PC-3 (cell line): ENCODE data around the gene DDX21. TPM values are rescaled to one million over a fixed set of nuclear protein-coding genes. Genes with fewer than 3 reads are reported as not detected.
A peak's percentile ranks its signal among the peaks of the same experiment; 100 is the strongest.

ENCODE experiments used
- ATAC-seq: fragments of 200-7000 bp; cut with Tn5 transposase; 2 replicates; pipeline ENCODE4 v1.9.1; 2020; ENCODE audit warnings: mild to moderate bottlenecking, moderate library complexity
- BruUV-seq: library from RNA; stranded (reverse); fragments of 400-500 nt; replicated peaks from 2 replicates; lab custom pipeline; 2021; lab: Mats Ljungman, UMichigan
- CTCF ChIA-PET: fragments of 300-600 bp; sonication (Branson Sonifier 250); formaldehyde crosslinking; loops from one replicate; lab custom pipeline; 2022; ENCODE audit warnings: antibody characterized with exemption; lab: Charles Lee
- POLR2A ChIA-PET: fragments of 300-600 bp; sonication (Branson Sonifier 250); formaldehyde crosslinking; loops from one replicate; lab custom pipeline; 2022; ENCODE audit warnings: antibody characterized with exemption; ENCODE audit not compliant: unreplicated experiment; lab: Charles Lee
- DNase-seq: peaks from one replicate; pipeline ENCODE4 v3.0.0-alpha.2; 2015
- H2AFZ ChIP-seq: fragments of 300-600 bp; sonication (generic); 2 replicates; pipeline ENCODE4 v1.6.0; 2016; ENCODE audit warnings: antibody characterized with exemption, low read length
- H3F3A ChIP-seq: fragments of 300-600 bp; sonication (generic); one replicate; pipeline ENCODE4 v1.6.0; 2017; ENCODE audit warnings: antibody characterized with exemption, low read length, control low read depth, mild to moderate bottlenecking; ENCODE audit not compliant: unreplicated experiment
- H3K27ac ChIP-seq: fragments of 300-600 bp; sonication (generic); 2 replicates; pipeline ENCODE4 v1.5.1; 2016; ENCODE audit warnings: mild to moderate bottlenecking, low read length
- H3K27me3 ChIP-seq: fragments of 300-600 bp; sonication (generic); 2 replicates; pipeline ENCODE4 v1.6.1; 2016; ENCODE audit warnings: low read length, mixed read lengths
- H3K36me3 ChIP-seq: fragments of 300-600 bp; sonication (generic); 2 replicates; pipeline ENCODE4 v1.6.1; 2016; ENCODE audit warnings: low read depth, mixed run types, low read length, mixed read lengths
- H3K4me1 ChIP-seq: fragments of 300-600 bp; sonication (generic); 2 replicates; pipeline ENCODE4 v1.5.1; 2016; ENCODE audit warnings: low read length; ENCODE audit not compliant: insufficient read depth
- H3K4me2 ChIP-seq: fragments of 300-600 bp; sonication (generic); 2 replicates; pipeline ENCODE4 v1.6.0; 2016; ENCODE audit warnings: low read length
- H3K4me3 ChIP-seq: fragments of 300-600 bp; sonication (generic); 2 replicates; pipeline ENCODE4 v1.5.1; 2016; ENCODE audit warnings: mild to moderate bottlenecking, low read length, mixed read lengths
- H3K79me2 ChIP-seq: fragments of 300-600 bp; sonication (generic); 2 replicates; pipeline ENCODE4 v1.6.1; 2017; ENCODE audit warnings: low read length, mixed read lengths
- H3K9ac ChIP-seq: fragments of 300-600 bp; sonication (generic); 2 replicates; pipeline ENCODE4 v1.6.0; 2016; ENCODE audit warnings: mild to moderate bottlenecking, low read length
- H3K9me2 ChIP-seq: fragments of 300-600 bp; sonication (generic); replicated peaks from 2 replicates; pipeline ENCODE4 v1.6.1; 2016; ENCODE audit warnings: mixed run types, low read length, mixed read lengths
- H3K9me3 ChIP-seq: fragments of 300-600 bp; sonication (generic); 2 replicates; pipeline ENCODE4 v1.6.1; 2016; ENCODE audit warnings: low read length, mixed read lengths
- H4K20me1 ChIP-seq: fragments of 300-600 bp; sonication (generic); 2 replicates; pipeline ENCODE4 v1.6.1; 2016; ENCODE audit warnings: low read length, mixed read lengths
- CTCF ChIP-seq: fragments of 300-600 bp; sonication (generic); conservative IDR thresholded peaks from 2 replicates; pipeline ENCODE4 v1.5.1; 2017; ENCODE audit warnings: antibody characterized with exemption, low read depth, mild to moderate bottlenecking, low read length
- EZH2 ChIP-seq: fragments of 300-600 bp; sonication (generic); IDR thresholded peaks from one replicate; pipeline ENCODE4 v1.6.1; 2017; ENCODE audit warnings: antibody characterized with exemption, mild to moderate bottlenecking, low read length; ENCODE audit not compliant: unreplicated experiment
- EZH2phosphoT487 ChIP-seq: fragments of 300-600 bp; sonication (generic); IDR thresholded peaks from 2 replicates; pipeline ENCODE4 v1.6.1; 2018; ENCODE audit warnings: mild to moderate bottlenecking, antibody characterized with exemption, low read length, borderline replicate concordance
- intact Hi-C: fragments of 100-400 bp; cut with micrococcal nuclease; formaldehyde crosslinking; loops from 2 replicates; pipeline ENCODE4 v1.9.0; 2023
- total RNA-seq: library from RNA; depleted of rRNA; stranded (reverse); fragments of >200 nt; gene quantifications from 2 replicates; pipeline ENCODE4 v1.2.3, GENCODE V29; 2014

Gene DDX21
- total RNA-seq, 1 experiment from 2014 or later, result 169 TPM

- intact Hi-C loops, result loop anchor here (1.0 to 10.0 kb wide), 2 partner anchors 87 to 389 kb away; no protein-coding TSS in a partner anchor
- TF ChIP-seq CTCF (no peak), EZH2 (no peak), EZH2phosphoT487 (no peak)
Measured at GRCh38 chr10:69005704-69006485, 49.9 kb downstream of the DDX21 start.

GRCh38 chr10:69007260-69007659 lies 51.3 kb downstream of the DDX21 start:
- intact Hi-C loops, result loop anchor here (10.0 kb wide), 1 partner anchor 388 kb away; no protein-coding TSS in a partner anchor
- ATAC-seq, result 0 out of 2 replicates have a peak, but pooled peaks have one; percentile 44
- TF ChIP-seq EZH2phosphoT487 (no peak), EZH2 (no peak), CTCF (peak; percentile 51; the same call in 1 of the 2 replicates)

More at GRCh38 chr10:69005704-69006485, 49.9 kb downstream of the DDX21 start:
- Histone ChIP-seq H3K9me3 (no peaks in the 10 kb centered on the region), H3K9ac (no peak overlapping the region), H3K4me2 (no peak overlapping the region), H3K27ac (no peak overlapping the region), H3K9me2 (no peaks in the 10 kb centered on the region), H3K4me1 (0 out of 2 replicates have a peak, but pooled peaks cover 7% of the 10 kb centered on the region), H4K20me1 (no peaks in the 10 kb centered on the region), H3K4me3 (no peak overlapping the region), H3K27me3 (no peaks in the 10 kb centered on the region), H2AFZ (no peak overlapping the region), H3F3A (no peaks in the 10 kb centered on the region), H3K79me2 (no peaks in the 10 kb centered on the region), H3K36me3 (peaks cover 31% of the 10 kb centered on the region; the same call in 1 of the 2 replicates)
- CTCF ChIA-PET, result interaction anchor here (0.6 to 0.7 kb wide), 2 partner anchors 85 to 89 kb away, joined by 3 to 4 read pairs; no protein-coding TSS in a partner anchor
- no TSS peak for BruUV-seq
- ATAC-seq (no peak), DNase-seq (no peak)
- POLR2A ChIA-PET, result no interaction called here

More at GRCh38 chr10:69007260-69007659, 51.3 kb downstream of the DDX21 start:
- Histone ChIP-seq H3K9me2 (no peaks in the 10 kb centered on the region), H4K20me1 (no peaks in the 10 kb centered on the region), H3K9me3 (no peaks in the 10 kb centered on the region), H3K27me3 (no peaks in the 10 kb centered on the region), H2AFZ (no peak overlapping the region), H3K27ac (no peak overlapping the region), H3F3A (no peaks in the 10 kb centered on the region), H3K79me2 (no peaks in the 10 kb centered on the region), H3K4me2 (no peak overlapping the region), H3K36me3 (peaks cover 33% of the 10 kb centered on the region), H3K4me3 (no peak overlapping the region), H3K4me1 (0 out of 2 replicates have a peak, but pooled peaks cover 7% of the 10 kb centered on the region), H3K9ac (no peak overlapping the region)
- peak; percentile 33 for DNase-seq
- ChIA-PET POLR2A (no interaction called here), CTCF (no interaction called here)
- BruUV-seq, result no TSS peak
